ENCODE data around the gene ANXA5.

GRCh38 chr4:121688261-121688660, 8.5 kb downstream of the ANXA5 start:
- TF ChIP-seq POLR2A (IDR thresholded peaks at IDR 0.05): no peak
- no peak for TF ChIP-seq CTCF (IDR thresholded peaks at IDR 0.05)
